ENCODE measurements around the gene TMEM26.

- no peak for TF ChIP-seq CTCF (IDR thresholded peaks at IDR 0.05)
- TF ChIP-seq ZFX (IDR thresholded peaks at IDR 0.05; ENCODE audit: borderline replicate concordance), result no peak
Observed at GRCh38 chr10:61397175-61397986, 55.8 kb downstream of the TMEM26 start.
